ENCODE results near the gene MPV17. TPM values are rescaled to one million over a fixed set of nuclear protein-coding genes. Genes with fewer than 3 reads are reported as not detected.
A peak's percentile ranks its signal among the peaks of the same experiment; 100 is the strongest.

Gene MPV17
- total RNA-seq, 1 experiment from 2014 or later: 108 TPM

GRCh38 chr2:27265536-27265870 is 57.4 kb downstream of the MPV17 start:
- DNase-seq (ENCODE audit: low spot score): no peak

DNA sequence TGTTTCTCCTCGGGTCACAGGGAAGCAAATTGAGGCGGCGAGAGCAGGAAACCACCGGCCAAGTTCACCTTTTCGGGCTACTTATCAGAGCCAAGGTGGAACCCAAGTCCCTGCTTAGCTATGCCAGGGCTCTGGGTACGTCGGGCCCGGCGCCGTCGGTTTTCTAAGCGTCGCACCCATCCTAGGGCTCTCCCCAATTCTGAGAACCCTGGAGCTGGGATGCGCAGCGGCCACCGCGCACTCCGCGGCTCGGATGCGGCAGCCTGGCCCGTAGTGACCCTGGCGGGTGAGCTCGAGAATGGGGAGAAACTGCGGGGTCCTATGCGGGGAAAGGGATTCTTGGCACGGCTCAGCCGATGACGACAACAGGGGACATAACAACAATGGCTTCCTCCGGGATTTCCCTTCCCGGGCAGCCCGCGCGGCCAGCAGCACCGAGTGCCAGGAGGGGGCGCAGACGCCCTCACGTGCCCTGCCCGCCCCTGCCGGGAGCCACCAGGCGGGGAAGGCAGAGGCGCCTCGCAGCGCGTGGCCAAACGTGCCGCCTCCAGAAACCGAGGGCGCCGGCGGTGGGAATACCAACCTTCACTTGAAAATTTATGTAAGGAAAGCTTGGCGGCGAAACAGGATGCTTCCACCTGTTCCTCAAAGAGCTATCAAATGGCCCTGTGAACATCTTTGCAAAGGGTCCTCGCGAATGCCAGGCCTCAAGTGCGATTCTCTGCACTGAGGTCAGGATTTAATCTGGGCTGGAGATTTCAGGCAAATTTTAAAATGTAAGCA is 58.0 kb downstream of the MPV17 start:
- DNase-seq (ENCODE audit: low spot score): no peak

DNA sequence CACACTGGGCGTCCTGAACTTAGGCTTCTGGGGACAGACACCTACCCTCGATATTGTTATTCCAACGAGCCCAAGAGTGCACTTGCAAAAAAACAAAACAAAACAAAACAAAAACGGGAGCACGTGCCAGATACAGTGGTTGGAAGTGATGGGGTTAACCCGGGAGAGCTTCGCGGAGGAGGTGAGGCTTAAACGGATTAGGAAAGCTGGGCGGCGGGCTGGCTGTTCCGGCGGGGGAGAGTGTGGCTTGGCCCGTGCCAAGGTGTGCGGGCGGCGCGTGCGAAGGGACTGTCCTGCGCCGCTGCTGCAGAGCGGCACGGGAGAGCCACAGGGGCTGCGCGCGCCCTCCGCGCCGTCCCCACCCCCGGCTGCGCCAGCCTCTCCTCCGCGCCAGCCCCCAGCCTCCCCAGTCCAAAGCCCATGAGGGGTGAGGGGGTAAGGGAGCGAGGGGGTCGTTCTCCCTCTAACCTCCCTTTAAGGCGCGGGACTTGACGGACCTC is 58.6 kb downstream of the MPV17 start:
- no peak for DNase-seq (ENCODE audit: low spot score)

- DNase-seq (ENCODE audit: low spot score): no peak
Measured at GRCh38 chr2:27263287-27264252, 59.3 kb downstream of the MPV17 start.

DNA sequence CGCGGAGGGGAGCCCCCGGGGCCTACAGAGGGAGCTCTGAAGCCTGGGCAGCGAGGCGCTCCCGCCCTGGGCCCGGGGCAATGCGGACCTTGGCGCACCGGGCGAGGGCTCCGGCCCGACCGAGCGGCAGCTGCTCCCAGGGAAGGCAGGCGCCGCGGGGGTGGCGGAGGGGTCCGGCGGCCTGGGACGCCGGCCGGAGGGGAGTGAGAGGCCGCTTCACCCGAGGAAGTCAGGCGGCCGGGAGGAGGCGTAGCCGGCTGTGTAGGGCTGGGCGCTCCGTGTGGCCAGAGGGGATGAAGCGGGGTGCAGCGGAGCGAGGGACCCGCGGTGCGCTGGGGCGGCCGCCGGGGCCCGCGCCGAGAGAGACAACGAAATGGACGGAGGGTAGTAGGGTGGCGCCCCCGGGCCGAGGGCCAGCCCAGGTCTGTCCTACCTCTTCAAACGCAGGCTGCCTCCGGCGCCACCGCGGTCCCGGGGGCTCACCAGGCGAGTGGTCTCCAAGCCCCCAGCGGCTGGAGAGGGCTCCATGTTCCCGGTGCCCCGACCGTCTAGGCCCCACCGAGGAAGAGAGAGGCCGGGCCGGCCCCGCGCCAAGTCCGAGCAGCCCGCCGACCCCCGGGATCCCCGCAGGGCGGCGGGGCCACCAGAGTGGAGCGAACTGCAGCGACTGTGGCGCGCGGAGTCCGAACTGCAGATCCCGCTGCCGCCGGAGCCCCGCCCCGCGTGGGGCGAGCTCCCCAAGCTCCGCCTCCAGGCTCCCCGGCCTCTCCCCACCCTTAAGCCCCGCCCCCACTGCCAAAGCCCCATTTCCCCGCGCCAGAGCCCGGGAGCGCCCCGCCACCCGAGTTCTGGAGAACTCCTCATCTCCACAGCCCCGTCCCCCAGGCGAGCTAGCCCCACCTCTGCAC is 60.3 kb downstream of the MPV17 start, which contains the start of gene SLC30A3:
Gene SLC30A3, minus strand, starts transcription at position 669 of the 908 bp plus-strand sequence. Its CDS starts 141 bp downstream, at position 528.
- peak; percentile 47 for DNase-seq (ENCODE audit: low spot score)

GRCh38 chr2:27261926-27262298 is 61.0 kb downstream of the MPV17 start:
- DNase-seq (ENCODE audit: low spot score): no peak

DNA sequence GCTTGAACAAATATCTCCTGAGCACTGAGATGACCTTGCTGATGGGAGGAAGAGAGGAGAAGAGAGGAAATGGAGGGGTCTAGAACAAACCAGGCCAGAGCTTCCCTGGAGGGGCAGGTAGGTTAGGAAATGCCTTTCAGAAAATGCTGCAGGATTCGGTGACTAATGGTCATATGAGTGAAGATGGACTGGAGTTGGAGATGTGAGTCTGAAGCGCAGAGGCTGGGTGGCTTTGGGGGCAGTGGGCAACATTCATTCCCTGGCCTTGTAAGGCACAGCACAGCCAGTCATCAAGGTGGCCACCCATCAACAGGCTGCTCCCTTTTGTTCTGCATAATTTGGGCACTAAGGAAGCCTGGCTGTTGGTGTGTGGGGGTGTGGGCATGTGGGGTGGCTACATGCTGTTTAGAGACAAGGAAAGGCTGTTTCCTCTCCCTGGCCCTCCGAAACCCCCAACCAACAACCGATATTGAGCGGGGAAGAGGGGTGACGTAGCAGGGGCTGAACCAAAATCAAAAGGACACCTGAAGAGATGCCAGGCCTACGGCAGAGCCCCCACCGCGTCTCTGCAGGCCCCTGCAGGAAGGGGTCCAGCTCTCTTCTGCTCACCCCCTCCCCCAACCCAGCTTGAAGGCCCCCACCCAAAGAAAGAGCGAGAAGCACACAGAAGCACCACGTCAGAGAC is 61.5 kb downstream of the MPV17 start:
- no peak for DNase-seq (ENCODE audit: low spot score)

Other genes starting within 250 kb of the MPV17 start
- 0.10 and 0.47 TPM in 2 replicates for gene EMILIN1, start 244.5 kb downstream of the MPV17 start, total RNA-seq (2014; rRNA removed; shearing (Covaris generic))
- 8.7 and 10.3 TPM in 2 replicates for gene KHK, start 236.3 kb downstream of the MPV17 start, total RNA-seq (2014; rRNA removed; shearing (Covaris generic))
- gene CGREF1, start 204.0 kb downstream of the MPV17 start, total RNA-seq (2014; rRNA removed; shearing (Covaris generic)): 0.17 and 0.40 TPM in 2 replicates
- gene ABHD1, start 199.3 kb downstream of the MPV17 start, total RNA-seq (2014; rRNA removed; shearing (Covaris generic)): 2.2 TPM in 1 of 2 replicates, not detected in the other
- gene PREB, start 188.5 kb downstream of the MPV17 start, total RNA-seq (2014; rRNA removed; shearing (Covaris generic)): 79.5 and 89.2 TPM in 2 replicates
- not detected in 2 replicates for gene PRR30, start 183.7 kb downstream of the MPV17 start, total RNA-seq (2014; rRNA removed; shearing (Covaris generic))
- gene TCF23, start 174.1 kb downstream of the MPV17 start, total RNA-seq (2014; rRNA removed; shearing (Covaris generic)): not detected in 2 replicates
- gene ATRAID, start 111.1 kb downstream of the MPV17 start, total RNA-seq (2014; rRNA removed; shearing (Covaris generic)): 191 and 231 TPM in 2 replicates
- 41.8 and 67.4 TPM in 2 replicates for gene SLC5A6, start 110.8 kb downstream of the MPV17 start, total RNA-seq (2014; rRNA removed; shearing (Covaris generic))
- 27.5 and 30.9 TPM in 2 replicates for gene CAD, start 105.7 kb downstream of the MPV17 start, total RNA-seq (2014; rRNA removed; shearing (Covaris generic))
- 3.2 and 6.5 TPM in 2 replicates for gene SLC30A3, start 60.0 kb downstream of the MPV17 start, total RNA-seq (2014; rRNA removed; shearing (Covaris generic))
- not detected in 2 replicates for gene DNAJC5G, start 47.7 kb downstream of the MPV17 start, total RNA-seq (2014; rRNA removed; shearing (Covaris generic))
- 0.96 and 0.98 TPM in 2 replicates for gene TRIM54, start 40.7 kb downstream of the MPV17 start, total RNA-seq (2014; rRNA removed; shearing (Covaris generic))
- gene UCN, start 14.7 kb downstream of the MPV17 start, total RNA-seq (2014; rRNA removed; shearing (Covaris generic)): 4.1 and 5.0 TPM in 2 replicates
- gene GTF3C2, start 33.7 kb upstream of the MPV17 start, total RNA-seq (2014; rRNA removed; shearing (Covaris generic)): 56.4 and 67.8 TPM in 2 replicates
- gene EIF2B4, start 47.2 kb upstream of the MPV17 start, total RNA-seq (2014; rRNA removed; shearing (Covaris generic)): 31.2 and 43.4 TPM in 2 replicates
- 202 and 226 TPM in 2 replicates for gene SNX17, start 47.5 kb upstream of the MPV17 start, total RNA-seq (2014; rRNA removed; shearing (Covaris generic))
- 1.4 TPM in 1 of 2 replicates, not detected in the other for gene ZNF513, start 57.6 kb upstream of the MPV17 start, total RNA-seq (2014; rRNA removed; shearing (Covaris generic))
- 185 and 200 TPM in 2 replicates for gene PPM1G, start 86.5 kb upstream of the MPV17 start, total RNA-seq (2014; rRNA removed; shearing (Covaris generic))
- 170 and 206 TPM in 2 replicates for gene NRBP1, start 105.5 kb upstream of the MPV17 start, total RNA-seq (2014; rRNA removed; shearing (Covaris generic))
- not detected in 2 replicates for gene KRTCAP3, start 119.3 kb upstream of the MPV17 start, total RNA-seq (2014; rRNA removed; shearing (Covaris generic))
- 24.3 and 39.8 TPM in 2 replicates for gene IFT172, start 166.6 kb upstream of the MPV17 start, total RNA-seq (2014; rRNA removed; shearing (Covaris generic))
- 8.2 and 13.4 TPM in 2 replicates for gene FNDC4, start 172.1 kb upstream of the MPV17 start, total RNA-seq (2014; rRNA removed; shearing (Covaris generic))
- gene GCKR, start 173.7 kb upstream of the MPV17 start, total RNA-seq (2014; rRNA removed; shearing (Covaris generic)): not detected in 2 replicates